Germinal center (tissue), 1 donor: ENCODE data around the gene NUP210.

Source experiments
- DNase-seq: peaks from one replicate; pipeline ENCODE4 v3.0.0; 2012; ENCODE audit warnings: mixed read lengths, low spot score

NUP210 gene

DNA sequence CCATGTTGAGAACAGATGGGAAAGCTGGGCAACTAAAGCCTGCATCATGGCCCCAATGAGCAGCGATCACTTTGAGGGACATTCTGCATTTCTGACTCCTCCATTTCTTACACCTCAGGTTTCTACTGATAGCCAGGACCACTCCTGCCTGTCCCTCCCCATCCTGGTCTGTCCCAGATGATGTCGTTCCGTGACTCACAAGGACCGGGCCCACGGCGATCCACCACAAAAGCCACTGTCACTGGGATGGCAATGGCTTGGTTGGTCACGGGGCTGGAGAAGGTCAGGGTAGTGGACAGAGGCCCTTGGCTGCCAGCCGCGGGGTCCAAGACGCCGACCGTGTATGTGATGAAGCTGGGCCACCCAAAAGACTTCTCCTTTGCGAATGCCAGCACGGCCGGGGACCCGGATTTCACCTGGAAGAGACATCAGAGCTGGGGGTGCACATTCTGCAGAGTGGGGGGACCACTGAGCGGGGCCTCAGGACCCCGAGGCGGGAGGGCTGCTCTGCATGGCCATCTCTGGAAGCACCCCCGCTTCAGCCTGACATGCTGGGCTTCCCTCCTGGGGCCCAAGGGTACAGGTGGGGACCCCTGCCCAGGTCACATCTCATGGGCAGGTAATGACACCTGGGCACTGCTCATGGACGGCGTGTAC, 100.4 kb downstream of the NUP210 start:
- no peak for DNase-seq

GRCh38 chr3:13318626-13319470, 101.3 kb downstream of the NUP210 start:
- DNase-seq: no peak

GRCh38 chr3:13317596-13318320, 102.4 kb downstream of the NUP210 start:
- no peak for DNase-seq

GRCh38 chr3:13316603-13317002, 103.5 kb downstream of the NUP210 start:
- no peak for DNase-seq

DNA sequence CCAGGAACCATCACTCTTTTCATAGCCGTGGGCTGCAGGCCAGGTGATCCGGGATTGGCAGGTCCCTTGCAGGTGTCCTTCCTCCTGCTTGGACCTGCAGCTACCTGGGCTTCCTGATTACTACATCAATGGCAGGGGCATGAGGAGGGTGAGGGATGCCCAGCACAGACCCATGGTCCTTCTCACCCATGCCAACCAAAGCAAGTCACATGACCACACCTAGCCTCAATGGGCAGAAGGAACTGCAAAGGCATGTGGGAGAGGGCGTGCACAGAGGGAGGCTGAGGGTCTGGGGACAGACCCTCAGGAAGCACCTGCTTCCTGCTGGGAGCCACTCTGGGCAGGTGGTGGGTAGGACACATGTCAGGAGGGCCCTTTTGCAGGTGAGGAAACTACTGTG, 105.2 kb downstream of the NUP210 start:
- no peak for DNase-seq

GRCh38 chr3:13313813-13314212, 106.3 kb downstream of the NUP210 start:
- DNase-seq: no peak

DNA sequence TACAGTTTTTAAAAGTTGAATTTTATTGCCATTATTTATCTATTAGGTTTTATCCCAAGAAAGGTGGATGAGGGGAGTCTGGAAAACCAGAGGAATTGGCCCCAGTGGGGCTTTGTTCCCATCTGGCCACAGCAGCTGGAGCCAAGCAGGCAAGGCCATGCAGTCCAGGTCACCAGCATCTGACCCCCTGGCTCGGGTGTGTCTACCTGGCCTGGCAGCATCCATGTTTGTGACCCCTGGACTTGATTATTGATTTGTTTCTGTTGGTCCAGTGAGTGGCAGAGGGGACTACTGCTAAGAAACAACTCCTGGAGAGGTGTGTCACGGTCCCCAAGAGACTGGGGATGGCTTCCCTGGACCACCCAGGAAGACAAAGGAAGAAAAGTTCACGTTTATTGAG, 111.1 kb downstream of the NUP210 start:
- DNase-seq: no peak

GRCh38 chr3:13308380-13308801, 111.7 kb downstream of the NUP210 start:
- peak; percentile 67 for DNase-seq

- DNase-seq: no peak
These were observed 113.1 kb downstream of the NUP210 start for GRCh38 chr3:13307041-13307440.

DNA sequence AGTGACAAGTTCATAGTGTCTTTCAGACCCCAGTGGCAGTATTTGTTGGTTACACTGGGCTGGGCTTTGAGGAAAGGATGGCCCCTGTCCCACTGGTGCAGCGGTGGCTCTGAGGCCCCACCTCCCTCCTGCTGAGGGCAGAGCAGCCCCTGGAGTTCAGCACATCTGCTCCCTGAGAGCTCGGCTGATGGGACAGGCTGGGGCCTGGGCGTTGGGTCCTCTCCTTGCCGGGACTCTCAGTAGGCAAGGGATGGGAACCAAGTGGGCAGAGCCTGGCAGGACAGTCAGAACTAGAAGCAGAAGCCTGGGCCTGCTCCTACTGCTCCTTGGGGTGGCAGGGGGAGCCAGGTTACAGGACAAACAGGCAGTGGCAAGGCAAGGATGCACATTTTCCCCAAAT, 114.5 kb downstream of the NUP210 start:
- no peak for DNase-seq

DNA sequence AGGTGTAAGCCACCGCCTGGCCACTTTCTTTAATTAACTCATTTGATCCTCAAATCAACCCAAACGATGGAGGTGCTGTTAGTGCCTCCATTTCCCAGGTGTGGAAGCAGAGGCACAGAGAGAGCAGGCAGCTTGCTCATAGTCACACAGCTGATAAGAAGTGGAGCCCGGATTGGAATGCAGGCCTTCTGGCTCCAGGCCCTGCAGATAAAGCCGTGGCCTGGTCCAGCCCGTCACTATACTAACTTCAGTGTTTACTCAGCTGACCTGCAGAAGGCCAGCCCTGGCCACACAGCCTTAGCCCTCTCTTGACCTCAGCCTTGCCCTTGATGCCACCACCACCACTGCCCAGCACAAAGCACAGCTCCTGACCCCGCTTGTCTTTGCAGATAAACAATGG, 116.7 kb downstream of the NUP210 start:
- DNase-seq: no peak

DNA sequence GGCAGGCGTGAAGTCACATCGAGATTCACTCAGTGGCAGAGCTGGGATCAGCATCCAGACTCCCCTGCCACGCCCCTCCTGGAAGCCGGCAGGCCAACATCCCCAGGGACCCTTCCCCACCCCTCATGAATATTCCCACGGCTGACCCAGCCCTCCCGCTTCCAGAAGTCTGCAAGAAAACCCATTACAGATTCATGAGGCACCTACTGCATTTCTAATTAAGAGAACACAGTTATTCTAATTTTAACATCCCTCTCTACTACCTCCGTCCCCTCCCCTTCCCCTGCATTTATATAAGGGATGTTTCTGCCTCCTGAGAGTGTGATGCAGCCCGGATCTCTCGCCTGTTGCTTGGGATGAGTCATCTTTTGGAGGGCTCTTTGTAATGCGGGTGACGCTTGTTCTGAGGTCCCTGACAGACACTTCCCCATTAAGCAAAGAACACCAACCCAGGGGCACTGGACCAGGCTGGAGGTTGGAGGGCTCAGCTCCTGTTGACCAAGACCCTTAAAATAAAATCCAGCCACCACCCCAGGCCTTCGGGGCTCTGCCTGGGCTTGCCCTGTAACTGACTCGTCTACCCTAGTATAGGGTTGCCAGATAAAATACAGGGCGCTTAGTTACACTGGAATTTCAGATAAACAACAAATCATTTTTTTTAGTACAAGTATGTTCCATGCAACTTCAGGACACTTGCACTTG, 118.7 kb downstream of the NUP210 start:
- no peak for DNase-seq

DNA sequence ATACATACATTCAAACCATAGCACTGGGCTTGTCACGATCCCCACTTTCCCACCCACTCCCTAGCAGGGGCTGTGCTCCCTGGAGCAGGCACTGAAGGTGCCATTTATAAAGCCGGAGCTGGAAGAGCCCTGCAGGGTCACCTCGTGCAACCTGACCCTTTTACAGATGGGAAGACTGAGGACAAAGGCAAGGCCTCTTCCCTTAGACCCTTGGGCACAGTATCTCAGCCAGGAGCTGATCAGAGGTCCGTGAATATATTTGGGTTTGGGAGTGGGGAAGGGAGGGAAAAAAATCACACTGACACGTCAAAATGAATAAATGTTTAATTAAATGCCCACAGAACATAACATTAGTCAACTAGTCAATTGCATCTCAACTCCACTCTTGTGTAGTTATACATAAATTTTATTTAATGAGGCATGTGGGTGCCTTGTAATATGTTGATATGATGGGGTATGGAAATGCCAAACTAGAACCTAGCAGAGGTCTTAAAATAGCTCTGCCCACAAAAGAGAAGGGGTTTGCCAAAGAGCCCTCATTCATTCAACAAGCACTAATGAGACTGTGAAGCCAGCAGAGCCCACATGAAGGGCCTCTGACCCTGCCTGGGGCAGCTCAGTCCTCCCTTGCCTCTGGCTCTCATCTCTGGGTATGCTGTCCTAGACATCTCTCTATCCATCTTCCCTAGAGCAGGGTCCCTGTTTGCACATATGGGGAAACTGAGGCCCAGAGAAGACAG, 119.4 kb downstream of the NUP210 start:
- no peak for DNase-seq

GRCh38 chr3:13299531-13300155, 120.5 kb downstream of the NUP210 start:
- no peak for DNase-seq

- no peak for DNase-seq
These were observed 123.5 kb downstream of the NUP210 start for GRCh38 chr3:13296662-13297061.

DNA sequence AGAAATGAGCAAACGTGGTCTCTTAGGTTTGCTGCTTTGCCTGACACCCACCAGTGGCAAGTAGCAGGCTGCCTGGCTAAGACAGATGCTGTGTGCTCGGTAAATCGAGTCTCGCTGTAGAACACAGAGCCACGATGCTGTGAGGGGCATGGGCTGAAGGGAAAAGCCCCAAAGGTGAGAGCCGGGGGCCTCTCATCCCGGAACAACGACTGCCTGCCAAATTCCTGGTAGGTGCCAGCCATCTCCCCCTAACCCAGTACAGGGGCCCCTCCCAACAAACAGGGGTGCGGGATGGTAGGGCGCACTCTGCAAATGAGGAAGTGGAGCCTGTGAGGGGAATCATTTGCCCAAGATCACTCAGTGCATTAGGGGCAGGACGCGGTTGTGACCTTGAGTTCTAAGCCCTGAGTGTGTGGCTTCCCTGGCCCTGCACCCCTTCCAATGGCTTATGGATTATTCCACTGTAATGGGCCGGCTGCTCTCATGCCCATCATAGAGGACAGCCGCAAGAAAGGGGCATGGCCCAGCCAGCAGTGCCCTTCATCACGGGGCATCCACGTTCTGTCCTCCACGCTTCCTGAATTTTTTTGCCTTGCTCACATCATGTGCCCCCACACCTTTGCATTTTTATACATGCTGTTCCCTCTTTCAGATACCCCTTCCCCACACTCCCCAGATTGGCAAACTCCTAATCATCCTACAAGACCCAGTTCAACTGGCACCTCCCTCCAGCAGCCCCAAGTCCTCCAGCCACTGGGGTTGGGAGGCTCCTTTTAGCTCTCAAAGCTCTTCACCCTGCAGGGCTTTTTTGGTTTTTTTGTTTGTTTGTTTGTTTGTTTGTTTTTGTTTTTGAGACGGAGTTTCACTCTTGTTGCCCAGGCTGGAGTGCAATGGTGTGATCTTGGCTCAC, 125.4 kb downstream of the NUP210 start:
- DNase-seq: no peak

- no peak for DNase-seq
These were observed 127.7 kb downstream of the NUP210 start for GRCh38 chr3:13292375-13292774.

DNA sequence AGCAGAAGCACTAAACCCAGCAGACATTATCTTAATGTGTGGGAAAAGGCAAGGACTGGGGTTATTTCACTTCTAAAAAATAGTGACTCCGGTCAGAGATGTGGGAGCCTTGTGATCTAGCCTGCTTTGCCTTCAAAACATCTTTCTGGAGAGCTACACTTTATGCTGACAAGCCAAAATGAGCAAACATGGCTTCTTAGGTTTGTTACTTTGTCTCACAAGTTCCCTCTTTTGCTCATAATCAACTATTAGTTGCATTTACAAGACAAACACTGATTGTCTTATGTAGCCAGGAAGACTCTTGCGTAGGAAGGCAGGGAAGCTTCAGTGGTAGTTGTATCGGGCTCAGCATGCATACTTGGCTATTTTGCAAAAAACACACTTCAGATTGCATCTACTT, 129.2 kb downstream of the NUP210 start:
- DNase-seq: no peak

GRCh38 chr3:13289771-13290285, 130.3 kb downstream of the NUP210 start:
- DNase-seq: no peak
